IPS-18c (cell line): ENCODE results near the gene SMYD3.
"Not testable (repeated sequence)": the region's sequence is repeated elsewhere in the genome, so short reads cannot be mapped to it uniquely, and the experiment has no call there.

Experiments
- H3K4me3 ChIP-seq: 2 replicates; pipeline ENCODE4 v1.7.0; 2013; ENCODE audit warnings: low read depth, mild to moderate bottlenecking, low read length, moderate library complexity; ENCODE audit not compliant: insufficient read depth
- H3K9me3 ChIP-seq: one replicate; pipeline ENCODE4 v1.6.1; 2013; ENCODE audit warnings: mild to moderate bottlenecking, low read length, moderate library complexity; ENCODE audit not compliant: control insufficient read depth, insufficient read depth

Gene SMYD3

DNA sequence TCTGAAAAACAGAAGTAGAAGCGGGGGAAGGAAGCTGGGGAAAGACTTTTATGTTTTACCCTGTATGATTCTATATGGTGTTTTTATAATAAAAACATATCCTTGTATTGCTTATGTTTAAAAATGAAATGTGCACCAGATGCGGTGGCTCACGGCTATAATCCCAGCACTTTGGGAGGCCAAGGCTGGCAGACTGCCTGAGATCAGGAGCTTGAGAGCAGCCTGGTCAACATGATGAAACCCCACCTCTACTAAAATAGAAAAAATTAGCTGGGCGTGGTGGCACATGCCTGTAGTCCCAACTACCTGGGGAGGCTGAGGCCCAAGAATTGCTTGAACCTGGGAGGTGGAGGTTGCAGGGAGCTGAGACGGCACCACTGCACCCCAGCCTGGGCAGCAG, 155.4 kb downstream of the SMYD3 start:
- no peaks in the 10 kb centered on the region for H3K9me3 ChIP-seq
- H3K4me3 ChIP-seq, result no peak overlapping the region

DNA sequence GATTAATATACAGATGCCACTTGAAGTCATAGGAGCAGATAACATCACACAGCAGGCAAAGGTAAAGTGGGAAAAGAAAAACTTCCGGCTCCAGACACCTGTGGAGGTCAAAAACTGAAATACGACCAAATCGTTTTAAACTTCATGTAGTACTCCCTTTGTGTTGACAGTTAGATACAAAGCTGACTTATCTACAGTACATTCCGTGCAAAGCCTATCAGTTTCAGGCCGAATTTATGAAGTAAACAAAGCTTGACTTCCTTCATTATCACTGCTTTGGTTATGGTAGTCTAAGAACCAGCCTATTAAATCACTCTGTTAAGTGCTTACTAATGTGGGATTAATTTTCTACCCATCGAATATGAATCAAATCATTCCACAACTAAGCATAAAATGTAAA, 156.3 kb downstream of the SMYD3 start:
- H3K9me3 ChIP-seq, result no peaks in the 10 kb centered on the region
- no peak overlapping the region for H3K4me3 ChIP-seq

DNA sequence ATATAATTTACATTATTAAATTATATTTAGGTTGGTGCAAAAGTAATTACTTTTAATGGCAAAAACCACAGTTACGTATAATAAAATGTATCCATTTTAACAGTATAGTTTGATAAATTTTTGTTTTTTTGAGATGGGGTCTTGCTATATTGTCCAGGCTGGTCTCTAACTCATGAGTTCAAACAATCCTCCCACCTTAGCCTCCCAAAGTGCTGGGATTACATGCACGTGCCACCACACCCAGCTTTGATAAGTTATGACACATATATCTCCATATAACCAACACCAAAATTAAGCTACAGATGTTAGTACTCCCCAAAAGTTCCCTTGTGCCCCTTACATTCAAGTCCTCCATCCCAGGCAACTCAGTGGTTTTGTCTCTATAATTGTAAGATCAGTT, 163.1 kb downstream of the SMYD3 start:
- no peak overlapping the region for H3K4me3 ChIP-seq
- no peaks in the 10 kb centered on the region for H3K9me3 ChIP-seq

DNA sequence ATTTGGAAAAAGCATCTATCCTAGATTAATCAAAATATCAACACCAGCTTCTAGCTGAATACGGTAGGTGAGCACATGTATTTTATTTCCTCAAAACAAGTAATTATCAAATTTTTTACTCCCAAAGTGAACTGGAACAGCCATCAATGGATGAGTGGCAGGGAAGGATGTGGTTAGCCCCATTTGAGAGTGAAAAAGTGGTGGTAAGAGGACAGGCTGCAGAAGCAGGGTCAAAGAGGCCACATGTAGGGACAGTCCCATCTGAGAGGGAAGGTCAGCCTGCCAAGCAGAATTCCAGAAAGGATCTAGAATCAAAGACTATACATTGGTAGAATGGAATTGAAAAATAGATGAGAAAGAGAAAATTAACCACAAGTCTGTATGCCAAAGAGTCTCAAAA, 163.8 kb downstream of the SMYD3 start:
- Histone ChIP-seq H3K9me3 (no peaks in the 10 kb centered on the region), H3K4me3 (no peak overlapping the region)

DNA sequence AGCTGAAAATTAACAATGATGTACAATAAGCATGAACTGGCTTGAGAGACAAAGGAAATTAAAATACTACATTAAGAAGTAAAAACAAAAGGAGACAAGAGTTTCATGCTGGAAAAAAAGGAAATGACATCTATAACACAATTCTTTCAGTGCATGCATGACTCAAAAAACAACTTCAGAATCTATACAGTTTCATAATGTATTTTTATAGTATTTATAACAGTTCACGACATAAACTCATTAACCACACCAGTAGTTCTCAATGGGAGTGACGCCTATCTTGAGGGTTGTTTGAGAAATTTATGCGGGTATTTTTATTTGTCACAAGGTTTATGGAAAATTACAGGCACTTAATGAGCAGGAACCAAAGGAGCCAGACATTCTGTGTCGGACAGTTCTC, 168.5 kb downstream of the SMYD3 start:
- no peaks in the 10 kb centered on the region for H3K9me3 ChIP-seq
- H3K4me3 ChIP-seq, result no peak overlapping the region

DNA sequence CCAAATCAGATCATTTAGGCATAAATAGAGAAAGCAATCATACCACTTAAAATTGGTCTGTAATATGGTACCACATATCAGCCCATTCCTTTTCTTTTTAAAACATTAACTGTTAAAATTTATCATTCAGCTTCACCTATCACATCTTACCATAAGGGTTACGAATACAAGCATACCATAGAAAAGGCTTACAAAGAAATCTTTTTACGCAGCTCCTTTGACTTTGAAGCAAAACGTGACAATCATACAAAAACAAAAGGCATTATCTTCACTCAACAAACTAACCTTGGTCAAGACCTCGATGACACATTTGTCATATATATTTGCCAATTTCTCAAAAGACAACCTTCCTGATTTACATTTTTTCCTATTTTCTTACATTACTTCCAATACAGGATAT, 169.0 kb downstream of the SMYD3 start:
- Histone ChIP-seq H3K9me3 (no peaks in the 10 kb centered on the region), H3K4me3 (no peak overlapping the region)

DNA sequence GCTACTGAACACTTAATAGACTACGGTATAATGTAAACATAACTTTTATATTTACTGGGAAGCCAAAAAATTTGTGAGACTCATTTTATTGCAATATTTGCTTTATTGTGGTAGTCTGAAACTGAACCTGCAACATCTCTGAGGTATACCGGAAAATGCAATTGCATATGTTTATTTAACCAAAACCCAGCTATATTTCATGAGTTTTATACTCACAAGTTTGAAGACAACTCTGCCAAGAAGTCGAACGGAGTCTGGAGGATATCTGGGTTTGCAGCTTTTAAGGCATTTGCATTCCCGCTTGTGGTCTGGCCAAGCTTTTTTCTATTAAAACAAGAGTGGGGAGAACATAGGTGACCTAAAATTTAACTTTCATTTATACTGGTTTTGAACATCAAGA, 171.9 kb downstream of the SMYD3 start:
- Histone ChIP-seq H3K4me3 (no peak overlapping the region), H3K9me3 (no peaks in the 10 kb centered on the region)

DNA sequence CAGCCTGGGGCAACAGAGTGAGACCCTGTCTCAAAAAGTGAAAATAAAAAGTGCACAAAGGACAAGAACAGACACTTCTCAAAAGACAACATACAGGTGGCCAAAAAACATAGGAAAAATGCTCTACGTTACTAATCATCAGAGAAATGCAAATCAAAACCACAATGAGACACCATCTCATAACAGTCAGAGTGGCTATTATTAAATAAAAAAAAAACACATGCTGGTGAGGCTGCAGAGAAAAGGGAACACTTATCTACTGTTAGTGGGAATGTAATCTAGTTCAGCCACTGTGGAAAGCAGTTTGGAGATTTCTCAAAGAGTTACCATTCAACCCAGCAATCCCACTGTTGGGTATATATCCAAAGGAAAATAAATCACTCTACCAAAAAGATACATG, 173.2 kb downstream of the SMYD3 start:
- Histone ChIP-seq H3K9me3 (no peaks in the 10 kb centered on the region), H3K4me3 (no peak overlapping the region)

DNA sequence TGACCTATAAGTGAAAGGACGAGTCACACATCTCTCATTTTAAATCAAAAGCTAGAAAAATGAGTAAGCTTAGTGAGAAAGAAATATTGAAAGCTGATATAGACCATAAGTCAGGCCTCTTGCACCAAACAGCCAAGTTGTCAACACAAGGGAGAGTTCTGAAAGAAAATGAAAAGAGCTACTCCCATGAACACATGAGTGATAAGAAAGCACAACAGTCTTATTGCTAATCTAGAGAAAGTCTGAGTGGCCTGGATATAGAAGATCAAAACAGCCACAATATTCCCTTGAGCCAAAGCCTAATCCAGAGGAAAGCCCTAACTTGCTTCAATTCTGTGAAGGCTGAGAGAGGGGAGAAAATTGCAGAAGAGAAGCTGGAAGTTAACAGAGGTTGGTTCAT, 175.0 kb downstream of the SMYD3 start:
- H3K9me3 ChIP-seq, result no peaks in the 10 kb centered on the region
- H3K4me3 ChIP-seq, result no peak overlapping the region

DNA sequence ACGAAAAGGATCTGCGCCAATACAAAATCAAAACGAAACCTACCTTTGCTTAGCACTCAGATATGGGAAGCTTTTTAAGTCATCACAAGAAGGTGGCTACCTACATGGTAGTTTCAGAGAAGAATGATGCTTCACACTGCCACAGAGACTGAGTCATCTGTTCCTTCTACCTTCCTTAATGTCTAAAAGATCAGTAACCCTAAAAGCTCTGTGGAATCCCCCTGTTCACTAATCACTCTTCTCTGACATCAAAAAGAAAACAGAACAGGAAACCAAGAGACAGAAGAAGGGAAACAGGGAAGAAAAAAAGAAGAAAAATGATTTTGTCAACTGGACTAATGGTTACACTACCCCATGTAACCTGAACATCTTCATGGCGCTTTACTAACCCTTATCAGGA, 177.2 kb downstream of the SMYD3 start:
- Histone ChIP-seq H3K9me3 (no peaks in the 10 kb centered on the region), H3K4me3 (no peak overlapping the region)

DNA sequence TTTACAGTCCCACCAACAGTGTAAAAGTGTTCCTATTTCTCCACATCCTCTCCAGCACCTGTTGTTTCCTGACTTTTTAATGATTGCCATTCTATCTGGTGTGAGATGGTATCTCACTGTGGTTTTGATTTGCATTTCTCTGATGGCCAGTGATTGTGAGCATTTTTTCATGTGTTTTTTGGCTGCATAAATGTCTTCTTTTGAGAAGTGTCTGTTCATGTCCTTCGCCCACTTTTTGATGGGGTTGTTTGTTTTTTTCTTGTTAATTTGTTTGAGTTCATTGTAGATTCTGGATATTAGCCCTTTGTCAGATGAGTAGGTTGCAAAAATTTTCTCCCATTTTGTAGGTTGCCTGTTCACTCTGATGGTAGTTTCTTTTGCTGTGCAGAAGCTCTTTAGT, 177.8 kb downstream of the SMYD3 start:
- not testable (repeated sequence) for H3K4me3 ChIP-seq, H3K9me3 ChIP-seq

DNA sequence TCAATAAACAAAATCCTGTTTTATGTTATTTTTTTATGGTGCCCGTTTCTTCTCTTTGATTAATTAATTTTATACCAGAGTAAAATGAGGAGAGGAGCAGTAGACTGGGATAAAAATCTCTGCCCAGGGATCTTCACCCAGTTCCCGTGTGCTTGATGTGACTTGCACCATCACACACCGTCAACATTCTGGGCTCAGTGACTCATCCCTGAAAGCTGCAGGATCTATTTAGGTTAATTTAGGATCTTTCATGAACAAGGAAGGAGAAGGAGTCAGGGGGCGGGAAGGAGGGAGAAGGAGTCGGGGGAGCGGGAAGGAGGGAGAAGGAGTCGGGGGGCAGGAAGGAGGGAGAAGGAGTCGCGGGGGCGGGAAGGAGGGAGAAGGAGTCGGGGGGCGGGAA, 182.4 kb downstream of the SMYD3 start:
- H3K4me3 ChIP-seq, result no peak overlapping the region
- H3K9me3 ChIP-seq, result no peaks in the 10 kb centered on the region

DNA sequence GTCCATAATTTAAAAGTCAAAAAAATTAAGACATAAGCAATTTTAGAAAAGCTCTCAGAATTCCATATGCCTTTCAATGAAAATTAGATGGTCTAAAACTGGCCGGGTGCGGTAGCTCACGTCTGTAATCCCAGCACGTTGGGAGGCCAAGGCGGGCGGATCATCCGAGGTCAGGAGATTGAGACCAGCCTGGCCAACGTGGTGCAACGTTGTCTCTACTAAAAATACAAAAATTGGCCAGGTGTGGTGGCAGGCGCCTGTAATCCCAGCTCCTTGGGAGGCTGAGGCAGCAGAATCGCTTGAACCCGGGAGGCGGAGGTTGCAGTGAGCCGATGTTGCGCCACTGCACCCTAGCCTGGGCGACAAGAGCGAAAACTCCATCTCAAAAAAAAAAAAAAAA, 183.0 kb downstream of the SMYD3 start:
- H3K4me3 ChIP-seq, H3K9me3 ChIP-seq: not testable (repeated sequence)

DNA sequence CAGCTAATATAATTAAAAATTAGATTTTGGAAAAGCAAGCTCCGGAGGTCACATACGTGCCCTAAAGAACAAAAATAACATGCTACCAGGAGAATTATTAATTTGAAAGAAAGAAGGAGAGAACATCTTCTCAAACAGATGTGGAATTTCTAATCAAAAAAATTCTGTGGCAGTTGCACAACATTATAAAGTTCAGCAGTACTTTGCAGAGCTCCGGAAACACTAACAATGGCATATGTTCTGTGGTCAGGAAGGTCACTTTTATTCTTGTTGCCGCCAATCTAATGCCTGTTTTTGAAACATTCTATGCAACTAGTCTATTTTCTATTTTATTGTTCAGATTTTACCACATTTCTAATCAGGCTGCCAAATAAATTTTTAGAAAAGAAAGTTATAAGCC, 186.8 kb downstream of the SMYD3 start:
- Histone ChIP-seq H3K4me3 (no peak overlapping the region), H3K9me3 (no peaks in the 10 kb centered on the region)

DNA sequence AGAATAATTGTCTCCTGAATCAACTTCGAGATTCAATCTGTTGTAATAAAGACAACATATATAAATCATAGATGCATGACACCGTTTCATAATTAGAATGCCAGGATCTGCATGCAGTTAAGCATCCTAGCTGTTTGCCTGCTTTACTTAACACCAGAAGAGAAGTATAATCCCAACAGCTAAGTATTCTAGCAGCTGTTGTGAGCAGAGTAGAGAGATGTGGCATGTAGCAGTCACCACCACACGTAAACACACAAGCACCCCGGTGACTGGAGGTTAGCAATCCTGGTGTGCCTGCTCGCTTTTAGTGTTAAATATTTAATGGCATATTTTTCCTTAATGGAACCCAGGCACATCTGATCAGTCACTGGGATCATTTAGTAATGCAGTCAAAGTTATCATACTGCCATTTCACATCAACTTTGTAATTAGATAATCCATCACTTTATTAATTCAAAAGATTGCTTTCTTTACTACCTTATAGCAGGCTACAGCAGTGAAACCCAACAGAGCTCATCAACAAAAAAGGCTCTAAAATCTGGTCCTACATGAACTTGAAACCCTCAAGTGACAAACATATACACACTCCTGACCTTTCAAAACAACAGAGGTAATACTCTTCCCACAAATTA, 187.9 kb downstream of the SMYD3 start:
- H3K4me3 ChIP-seq, result no peak overlapping the region
- H3K9me3 ChIP-seq, result no peaks in the 10 kb centered on the region

DNA sequence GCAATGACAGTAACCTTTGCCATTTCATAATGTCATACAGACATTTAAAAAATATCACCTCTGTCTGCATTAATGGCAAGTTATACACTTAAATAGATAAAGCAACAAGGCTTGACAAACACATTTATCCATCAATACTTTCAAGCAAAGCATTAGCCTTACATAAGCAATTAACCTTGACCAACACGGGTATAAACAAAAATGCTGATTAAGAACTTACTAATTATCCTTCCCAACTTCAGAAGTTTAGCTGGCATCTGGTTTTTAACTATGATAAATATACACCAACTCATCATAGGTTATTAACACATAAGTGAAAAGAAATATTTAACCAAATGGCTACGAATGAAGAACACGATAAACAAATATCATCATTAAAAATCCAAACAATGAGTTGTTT, 188.5 kb downstream of the SMYD3 start:
- no peak overlapping the region for H3K4me3 ChIP-seq
- H3K9me3 ChIP-seq, result no peaks in the 10 kb centered on the region

DNA sequence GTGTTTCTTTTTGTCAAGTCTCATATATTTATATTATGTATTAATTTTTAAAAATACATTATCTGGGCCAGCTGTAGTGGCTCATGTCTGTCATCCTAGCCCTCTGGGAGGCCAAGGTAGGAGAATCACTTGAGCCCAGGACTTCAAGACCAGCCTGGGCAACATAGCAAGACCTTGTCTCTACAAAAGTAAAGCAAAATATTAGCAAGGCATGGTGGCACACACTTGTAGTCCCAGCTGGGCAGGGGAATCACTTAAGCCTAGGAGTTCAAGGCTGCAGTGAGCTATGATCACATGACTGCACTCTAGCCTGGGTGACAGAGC, 189.1 kb downstream of the SMYD3 start:
- no peaks in the 10 kb centered on the region for H3K9me3 ChIP-seq
- no peak overlapping the region for H3K4me3 ChIP-seq

DNA sequence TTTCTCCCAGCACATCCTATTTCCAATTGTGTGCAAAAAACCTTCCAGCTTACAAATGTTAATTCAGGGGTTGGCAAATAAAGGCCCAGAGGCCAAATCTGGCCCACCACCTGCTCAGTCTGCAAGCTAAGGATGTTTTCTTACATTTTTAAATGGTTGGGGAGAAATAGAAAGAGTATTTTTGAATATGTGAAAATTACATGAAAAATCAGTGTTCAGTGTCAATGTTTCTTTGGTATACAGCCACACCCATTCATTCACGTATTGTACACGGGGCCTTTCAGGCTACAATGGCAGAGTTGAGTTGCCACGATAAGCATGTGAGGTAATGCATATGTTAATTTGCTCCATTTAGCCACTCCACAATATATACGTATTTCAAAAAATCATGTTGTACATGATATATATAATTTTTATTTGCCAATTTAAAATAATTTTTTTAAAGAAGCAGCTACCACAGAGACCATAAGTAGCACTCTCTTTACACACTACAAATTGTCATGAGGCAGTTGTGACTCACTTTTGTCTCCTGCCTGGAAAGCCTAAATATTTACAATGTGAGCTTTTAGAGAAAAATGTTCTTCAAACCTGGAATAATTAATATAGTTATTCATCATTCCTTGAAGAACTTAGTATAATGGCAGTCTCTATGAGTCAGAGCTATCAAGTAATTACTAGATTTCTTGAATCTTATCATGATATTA, 189.6 kb downstream of the SMYD3 start:
- no peak overlapping the region for H3K4me3 ChIP-seq
- no peaks in the 10 kb centered on the region for H3K9me3 ChIP-seq

DNA sequence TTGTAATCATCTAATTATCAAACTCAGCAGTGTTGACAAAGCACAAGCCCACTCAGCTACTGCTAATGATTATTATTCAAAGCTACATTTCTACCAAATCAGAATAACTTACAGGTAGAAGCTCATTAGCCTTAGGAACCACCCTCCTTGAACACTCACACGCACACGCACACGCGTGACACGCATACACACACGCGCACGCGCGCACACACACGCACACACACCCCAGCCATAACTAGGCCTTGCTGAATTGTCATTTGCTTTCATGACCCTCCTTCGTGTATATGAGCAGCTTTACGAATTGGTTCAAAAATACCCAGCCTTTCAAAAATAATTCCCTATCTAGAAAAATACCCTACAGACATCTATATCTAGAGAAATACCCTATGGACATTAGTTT, 195.6 kb downstream of the SMYD3 start:
- no peaks in the 10 kb centered on the region for H3K9me3 ChIP-seq
- no peak overlapping the region for H3K4me3 ChIP-seq
